DND-41 (cell line): Measurements from ENCODE around the gene RIC8A.
A peak's percentile ranks its signal among the peaks of the same experiment; 100 is the strongest.

Experiments
- ATAC-seq: fragments of 200-7000 bp; cut with Tn5 transposase; 3 replicates; pipeline ENCODE4 v1.9.1; 2021; ENCODE audit warnings: low read depth; ENCODE audit not compliant: insufficient read depth
- DNase-seq: peaks from one replicate; pipeline ENCODE4 v3.0.0-alpha.2; 2020
- H2AFZ ChIP-seq: 2 replicates; pipeline ENCODE4 v1.6.0; 2012; ENCODE audit warnings: low read depth, low read length
- H3K27ac ChIP-seq: 2 replicates; pipeline ENCODE4 v1.5.1; 2012; ENCODE audit warnings: low read length, inconsistent platforms
- H3K27me3 ChIP-seq: fragments of 200-600 bp; sonication (generic); 2 replicates; pipeline ENCODE4 v1.6.0; 2012; ENCODE audit warnings: low read length, mild to moderate bottlenecking, inconsistent platforms; ENCODE audit not compliant: insufficient read depth, poor library complexity
- H3K36me3 ChIP-seq: 2 replicates; pipeline ENCODE4 v1.5.1; 2012; ENCODE audit warnings: low read length, inconsistent platforms; ENCODE audit not compliant: insufficient read depth
- H3K4me1 ChIP-seq: 2 replicates; pipeline ENCODE4 v1.5.1; 2012; ENCODE audit warnings: mild to moderate bottlenecking, low read length; ENCODE audit not compliant: insufficient read depth
- H3K4me2 ChIP-seq: 2 replicates; pipeline ENCODE4 v1.6.0; 2012; ENCODE audit warnings: mild to moderate bottlenecking, moderate library complexity, low read length, inconsistent platforms; ENCODE audit not compliant: insufficient read depth
- H3K4me3 ChIP-seq, 2 experiments: fragments of 200-600 bp in 1 of 2; shearing (Covaris generic) in 1 of 2; 2 replicates each; pipeline ENCODE4 v1.5.1; 2012 to 2016; ENCODE audit warnings: inconsistent platforms in 2 of 2, low read length in 2 of 2, mild to moderate bottlenecking in 2 of 2, low read depth in 1 of 2, moderate library complexity in 1 of 2
- H3K79me2 ChIP-seq: 2 replicates; pipeline ENCODE4 v1.6.0; 2012; ENCODE audit warnings: low read length, inconsistent platforms; ENCODE audit not compliant: insufficient read depth
- H3K9ac ChIP-seq: 2 replicates; pipeline ENCODE4 v1.6.0; 2012; ENCODE audit warnings: low read depth, mild to moderate bottlenecking, inconsistent platforms, low read length, moderate library complexity
- H3K9me3 ChIP-seq: 2 replicates; pipeline ENCODE4 v1.5.1; 2012; ENCODE audit warnings: low read length, moderate library complexity, mild to moderate bottlenecking, inconsistent platforms; ENCODE audit not compliant: insufficient read depth, severe bottlenecking
- H4K20me1 ChIP-seq: 2 replicates; pipeline ENCODE4 v1.6.0; 2012; ENCODE audit warnings: low read length; ENCODE audit not compliant: insufficient read depth
- CTCF ChIP-seq: IDR thresholded peaks from 2 replicates; pipeline ENCODE4 v1.5.1; 2012; ENCODE audit warnings: borderline replicate concordance, low read length, moderate library complexity, mild to moderate bottlenecking; ENCODE audit not compliant: poor library complexity, severe bottlenecking; ENCODE audit errors: extremely low read depth
- EZH2 ChIP-seq: IDR thresholded peaks from 3 replicates; pipeline ENCODE4 v1.6.1; 2012; ENCODE audit warnings: borderline replicate concordance, low read depth, mild to moderate bottlenecking, moderate library complexity, low read length, inconsistent platforms; ENCODE audit not compliant: severe bottlenecking

Gene RIC8A

GRCh38 chr11:211295-211694 is 3.8 kb downstream of the RIC8A start:
- Histone ChIP-seq H3K4me2 (0 out of 2 replicates have a peak overlapping the region, but pooled peaks have one; percentile 89), H3K9me3 (no peaks in the 10 kb centered on the region), H3K4me1 (peaks cover 35% of the 10 kb centered on the region), H4K20me1 (peaks cover 55% of the 10 kb centered on the region), H3K27me3 (no peaks in the 10 kb centered on the region), H3K9ac (no peak overlapping the region; the same call in 1 of the 2 replicates), H2AFZ (no peak overlapping the region), H3K79me2 (peaks cover 45% of the 10 kb centered on the region), H3K27ac (peak overlapping the region; percentile 35; the same call in 1 of the 2 replicates), H3K36me3 (peaks cover 74% of the 10 kb centered on the region), H3K4me3 (no peak overlapping the region)
- no peak for DNase-seq
- ATAC-seq, result no peak
- TF ChIP-seq CTCF, result no peak
- TF ChIP-seq EZH2, result no peak

GRCh38 chr11:211741-212140 is 4.2 kb downstream of the RIC8A start:
- H3K4me2 ChIP-seq, result no peak overlapping the region
- no peak for DNase-seq

GRCh38 chr11:212150-213100 is 4.9 kb downstream of the RIC8A start:
- peaks cover 37% of the 10 kb centered on the region for H3K79me2 ChIP-seq
- ATAC-seq, result no peak
- H4K20me1 ChIP-seq, result peaks cover 51% of the 10 kb centered on the region
- peaks cover 75% of the 10 kb centered on the region for H3K36me3 ChIP-seq
- H3K9me3 ChIP-seq, result no peaks in the 10 kb centered on the region
- H3K4me1 ChIP-seq, result peaks cover 30% of the 10 kb centered on the region
- DNase-seq, result no peak
- TF ChIP-seq CTCF (no peak), EZH2 (no peak)
- H3K27ac ChIP-seq, result peak overlapping the region; percentile 29; the same call in 1 of the 2 replicates
- no peak overlapping the region for H3K4me2 ChIP-seq
- no peak overlapping the region for H3K9ac ChIP-seq
- no peak overlapping the region for H2AFZ ChIP-seq
- no peak overlapping the region for H3K4me3 ChIP-seq
- H3K27me3 ChIP-seq, result no peaks in the 10 kb centered on the region

More at GRCh38 chr11:211741-212140, 4.2 kb downstream of the RIC8A start:
- Histone ChIP-seq H3K9me3 (no peaks in the 10 kb centered on the region), H3K36me3 (peaks cover 75% of the 10 kb centered on the region), H2AFZ (no peak overlapping the region), H3K79me2 (peaks cover 41% of the 10 kb centered on the region), H3K4me3 (no peak overlapping the region), H3K27me3 (no peaks in the 10 kb centered on the region), H3K27ac (no peak overlapping the region), H3K4me1 (peaks cover 31% of the 10 kb centered on the region), H3K9ac (no peak overlapping the region), H4K20me1 (peaks cover 51% of the 10 kb centered on the region)
- TF ChIP-seq CTCF (no peak), EZH2 (no peak)
- ATAC-seq, result no peak
